HepG2 (cell line): ENCODE data around the gene PXT1. TPM values are rescaled to one million over a fixed set of nuclear protein-coding genes. Genes with fewer than 3 reads are reported as not detected.

Source experiments
- LCORL ChIP-seq, 2 experiments: fragments of 450-650 bp in 1 of 2; sonication (generic) in 1 of 2; formaldehyde crosslinking in 1 of 2; IDR thresholded peaks; 2 replicates each; pipeline versions ENCODE4 v1.5.0 to v1.6.1; 2017 to 2020; ENCODE audit warnings: antibody characterized with exemption in 1 of 2, missing genetic modification reagents in 1 of 2
- NFE2L1 ChIP-seq: sonication (generic); formaldehyde crosslinking; IDR thresholded peaks from 2 replicates; pipeline ENCODE4 v1.4.0; 2020; ENCODE audit warnings: missing genetic modification reagents, mild to moderate bottlenecking, borderline replicate concordance
- POLR2A ChIP-seq, 2 experiments: IDR thresholded peaks; 2 replicates each; pipeline ENCODE4 v1.6.1; 2011; ENCODE audit warnings: low read depth in 2 of 2, low read length in 2 of 2, mild to moderate bottlenecking in 1 of 2, moderate library complexity in 1 of 2; ENCODE audit not compliant: insufficient read depth in 1 of 2
- RFXAP ChIP-seq: sonication (generic); formaldehyde crosslinking; IDR thresholded peaks from 2 replicates; pipeline ENCODE4 v1.4.0; 2020; ENCODE audit warnings: missing genetic modification reagents, borderline replicate concordance
- U2AF2 ChIP-seq: fragments of 200-400 bp; formaldehyde crosslinking; IDR thresholded peaks from 2 replicates; pipeline ENCODE4 v1.6.1; 2017; ENCODE audit warnings: low read depth, mild to moderate bottlenecking, low read length
- ZFAT ChIP-seq: sonication (generic); formaldehyde crosslinking; conservative IDR thresholded peaks from 2 replicates; pipeline ENCODE4 v1.8.1; 2023; ENCODE audit warnings: missing genetic modification reagents, inconsistent platforms
- ZKSCAN8 ChIP-seq: IDR thresholded peaks from 2 replicates; pipeline ENCODE4 v1.6.1; 2016; ENCODE audit warnings: borderline replicate concordance, missing genetic modification reagents, missing compliant biosample characterization
- ZNF124 ChIP-seq: sonication (generic); formaldehyde crosslinking; IDR thresholded peaks from 2 replicates; pipeline ENCODE4 v1.4.0; 2020; ENCODE audit warnings: missing genetic modification reagents
- ZNF17 ChIP-seq: sonication (generic); formaldehyde crosslinking; IDR thresholded peaks from 2 replicates; pipeline ENCODE4 v1.5.0; 2020; ENCODE audit warnings: mild to moderate bottlenecking, missing genetic modification reagents
- ZNF335 ChIP-seq: sonication (generic); formaldehyde crosslinking; IDR thresholded peaks from 2 replicates; pipeline ENCODE4 v1.4.0; 2020; ENCODE audit warnings: missing genetic modification reagents
- ZNF354B ChIP-seq: sonication (generic); formaldehyde crosslinking; IDR thresholded peaks from 2 replicates; pipeline ENCODE4 v1.8.0; 2022; ENCODE audit warnings: mild to moderate bottlenecking, missing genetic modification reagents
- ZNF556 ChIP-seq: sonication (generic); formaldehyde crosslinking; IDR thresholded peaks from 2 replicates; pipeline ENCODE4 v1.4.0; 2020; ENCODE audit warnings: mild to moderate bottlenecking, missing genetic modification reagents, borderline replicate concordance
- polyA plus RNA-seq, 8 experiments: library from polyadenylated mRNA; depleted of rRNA in 3 of 8; stranded (reverse) in 7 of 8; unstranded in 1 of 8; fragments of >200 nt; fragmentation: Illumina TruSeq in 4 of 8; extraction: Trizol in 4 of 8; gene quantifications; 2 replicates each; pipeline versions ENCODE4 v1.2.1 to v1.2.3, GENCODE V29; 2011 to 2016; ENCODE audit warnings: low read depth in 4 of 8, missing spikeins in 1 of 8, mixed read lengths in 1 of 8; ENCODE audit not compliant: insufficient read depth in 1 of 8
- total RNA-seq, 5 experiments: library from RNA; depleted of rRNA; stranded (reverse); fragments of >200 nt; fragmentation: Illumina TruSeq; extraction: Trizol; gene quantifications; 2 replicates each; pipeline ENCODE4 v1.2.3, GENCODE V29; 2016; ENCODE audit warnings: low read depth in 1 of 5
- TF ChIP-seq, protein P1 (sequence below): sonication (generic); formaldehyde crosslinking; IDR thresholded peaks from 2 replicates; pipeline ENCODE4 v1.5.0; 2020; ENCODE audit warnings: missing genetic modification reagents
- TF ChIP-seq, protein P2 (sequence below): sonication (generic); formaldehyde crosslinking; IDR thresholded peaks from 2 replicates; pipeline ENCODE4 v1.4.0; 2020; ENCODE audit warnings: missing genetic modification reagents, borderline replicate concordance
- TF ChIP-seq, protein P3 (sequence below): sonication (generic); formaldehyde crosslinking; IDR thresholded peaks from 2 replicates; pipeline ENCODE4 v1.4.0; 2020; ENCODE audit warnings: missing genetic modification reagents, mild to moderate bottlenecking, borderline replicate concordance
- TF ChIP-seq, protein P4 (sequence below): sonication (generic); formaldehyde crosslinking; IDR thresholded peaks from 2 replicates; pipeline ENCODE4 v1.5.0; 2020; ENCODE audit warnings: missing genetic modification reagents, mild to moderate bottlenecking, borderline replicate concordance
- TF ChIP-seq, protein P5 (sequence below): sonication (generic); formaldehyde crosslinking; IDR thresholded peaks from 2 replicates; pipeline ENCODE4 v1.4.0; 2020; ENCODE audit warnings: missing genetic modification reagents
- TF ChIP-seq, protein P6 (sequence below): IDR thresholded peaks from 2 replicates; pipeline ENCODE4 v1.6.1; 2012; ENCODE audit warnings: inconsistent platforms

PXT1 gene
- total and polyA plus RNA-seq, 2 of the 13 experiments (the other 11 are each of a cell fraction or from before 2014, with no cell fraction given), result 0.04 TPM; not detected in 1

DNA sequence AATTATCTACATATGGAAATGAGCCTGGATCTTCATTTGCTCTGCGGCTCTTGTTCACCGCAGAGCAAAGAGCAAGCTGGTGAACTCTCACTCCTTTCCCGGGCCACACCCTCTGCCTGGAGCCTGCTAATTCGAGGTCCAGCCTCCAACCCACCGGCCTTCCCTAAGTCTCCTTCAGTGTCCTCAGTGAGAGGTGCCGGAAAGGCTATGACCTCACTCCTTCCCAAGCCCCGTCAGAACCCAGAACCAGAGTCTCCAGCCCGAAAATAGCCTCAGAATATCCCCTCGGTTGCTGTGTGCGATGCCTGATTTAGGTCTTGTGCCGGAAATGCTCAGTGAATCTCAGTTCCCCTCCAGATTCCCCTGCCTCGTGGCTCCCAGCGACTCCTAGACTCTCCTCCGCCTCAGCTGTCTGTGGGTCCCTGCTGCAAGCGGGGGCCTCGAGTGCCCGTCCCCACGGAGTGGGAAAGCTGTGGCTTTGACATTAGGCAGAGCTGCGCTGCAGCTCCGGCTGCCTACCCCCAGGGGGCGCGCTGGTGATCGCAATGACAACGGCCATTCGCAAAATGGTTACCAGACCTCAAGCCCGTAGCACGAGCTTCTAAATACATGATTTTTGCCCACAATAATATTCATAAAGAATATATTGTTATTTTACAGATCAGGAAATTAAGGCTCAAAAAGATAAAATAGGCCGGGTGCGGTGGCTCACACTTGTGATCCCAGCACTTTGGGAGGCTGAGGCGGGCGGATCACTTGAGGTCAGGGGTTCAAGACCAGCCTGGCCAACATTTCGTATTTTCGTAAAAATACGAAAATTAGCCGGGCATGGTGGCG is 101.8 kb downstream of the PXT1 start (continued):
- TF ChIP-seq, protein P1, sequence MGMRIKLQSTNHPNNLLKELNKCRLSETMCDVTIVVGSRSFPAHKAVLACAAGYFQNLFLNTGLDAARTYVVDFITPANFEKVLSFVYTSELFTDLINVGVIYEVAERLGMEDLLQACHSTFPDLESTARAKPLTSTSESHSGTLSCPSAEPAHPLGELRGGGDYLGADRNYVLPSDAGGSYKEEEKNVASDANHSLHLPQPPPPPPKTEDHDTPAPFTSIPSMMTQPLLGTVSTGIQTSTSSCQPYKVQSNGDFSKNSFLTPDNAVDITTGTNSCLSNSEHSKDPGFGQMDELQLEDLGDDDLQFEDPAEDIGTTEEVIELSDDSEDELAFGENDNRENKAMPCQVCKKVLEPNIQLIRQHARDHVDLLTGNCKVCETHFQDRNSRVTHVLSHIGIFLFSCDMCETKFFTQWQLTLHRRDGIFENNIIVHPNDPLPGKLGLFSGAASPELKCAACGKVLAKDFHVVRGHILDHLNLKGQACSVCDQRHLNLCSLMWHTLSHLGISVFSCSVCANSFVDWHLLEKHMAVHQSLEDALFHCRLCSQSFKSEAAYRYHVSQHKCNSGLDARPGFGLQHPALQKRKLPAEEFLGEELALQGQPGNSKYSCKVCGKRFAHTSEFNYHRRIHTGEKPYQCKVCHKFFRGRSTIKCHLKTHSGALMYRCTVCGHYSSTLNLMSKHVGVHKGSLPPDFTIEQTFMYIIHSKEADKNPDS (CRISPR knock-in tag), result no peak
- no peak for TF ChIP-seq ZNF17
- no peak for TF ChIP-seq LCORL (IDR thresholded peaks at IDR 0.05)
- TF ChIP-seq LCORL (CRISPR knock-in tag; IDR thresholded peaks at IDR 0.05), result peak; percentile 59
- TF ChIP-seq ZKSCAN8 (CRISPR knock-in tag), result no peak
- no peak for TF ChIP-seq POLR2A (IDR thresholded peaks at IDR 0.05; ENCODE audit: insufficient read depth in 1 of 2, low read depth in 2 of 2, low read length in 2 of 2)
- no peak for TF ChIP-seq ZNF124
- TF ChIP-seq, protein P2, sequence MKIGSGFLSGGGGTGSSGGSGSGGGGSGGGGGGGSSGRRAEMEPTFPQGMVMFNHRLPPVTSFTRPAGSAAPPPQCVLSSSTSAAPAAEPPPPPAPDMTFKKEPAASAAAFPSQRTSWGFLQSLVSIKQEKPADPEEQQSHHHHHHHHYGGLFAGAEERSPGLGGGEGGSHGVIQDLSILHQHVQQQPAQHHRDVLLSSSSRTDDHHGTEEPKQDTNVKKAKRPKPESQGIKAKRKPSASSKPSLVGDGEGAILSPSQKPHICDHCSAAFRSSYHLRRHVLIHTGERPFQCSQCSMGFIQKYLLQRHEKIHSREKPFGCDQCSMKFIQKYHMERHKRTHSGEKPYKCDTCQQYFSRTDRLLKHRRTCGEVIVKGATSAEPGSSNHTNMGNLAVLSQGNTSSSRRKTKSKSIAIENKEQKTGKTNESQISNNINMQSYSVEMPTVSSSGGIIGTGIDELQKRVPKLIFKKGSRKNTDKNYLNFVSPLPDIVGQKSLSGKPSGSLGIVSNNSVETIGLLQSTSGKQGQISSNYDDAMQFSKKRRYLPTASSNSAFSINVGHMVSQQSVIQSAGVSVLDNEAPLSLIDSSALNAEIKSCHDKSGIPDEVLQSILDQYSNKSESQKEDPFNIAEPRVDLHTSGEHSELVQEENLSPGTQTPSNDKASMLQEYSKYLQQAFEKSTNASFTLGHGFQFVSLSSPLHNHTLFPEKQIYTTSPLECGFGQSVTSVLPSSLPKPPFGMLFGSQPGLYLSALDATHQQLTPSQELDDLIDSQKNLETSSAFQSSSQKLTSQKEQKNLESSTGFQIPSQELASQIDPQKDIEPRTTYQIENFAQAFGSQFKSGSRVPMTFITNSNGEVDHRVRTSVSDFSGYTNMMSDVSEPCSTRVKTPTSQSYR (CRISPR knock-in tag), result no peak
- TF ChIP-seq ZNF556 (CRISPR knock-in tag), result no peak
- no peak for TF ChIP-seq ZFAT (CRISPR knock-in tag)
- TF ChIP-seq, protein P3, sequence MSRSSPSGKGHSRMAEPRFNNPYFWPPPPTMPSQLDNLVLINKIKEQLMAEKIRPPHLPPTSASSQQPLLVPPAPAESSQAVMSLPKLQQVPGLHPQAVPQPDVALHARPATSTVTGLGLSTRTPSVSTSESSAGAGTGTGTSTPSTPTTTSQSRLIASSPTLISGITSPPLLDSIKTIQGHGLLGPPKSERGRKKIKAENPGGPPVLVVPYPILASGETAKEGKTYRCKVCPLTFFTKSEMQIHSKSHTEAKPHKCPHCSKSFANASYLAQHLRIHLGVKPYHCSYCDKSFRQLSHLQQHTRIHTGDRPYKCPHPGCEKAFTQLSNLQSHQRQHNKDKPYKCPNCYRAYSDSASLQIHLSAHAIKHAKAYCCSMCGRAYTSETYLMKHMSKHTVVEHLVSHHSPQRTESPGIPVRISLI (CRISPR knock-in tag), result no peak
- TF ChIP-seq ZNF354B (CRISPR knock-in tag), result no peak
- peak; percentile 31; the same call in 1 of the 2 replicates for TF ChIP-seq RFXAP
- no peak; the same call in 1 of the 2 replicates for TF ChIP-seq NFE2L1
- TF ChIP-seq, protein P4, sequence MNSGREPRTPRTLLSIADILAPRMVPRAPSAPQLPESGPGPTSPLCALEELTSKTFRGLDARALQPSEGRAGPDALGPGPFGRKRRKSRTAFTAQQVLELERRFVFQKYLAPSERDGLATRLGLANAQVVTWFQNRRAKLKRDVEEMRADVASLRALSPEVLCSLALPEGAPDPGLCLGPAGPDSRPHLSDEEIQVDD (CRISPR knock-in tag), result no peak
- TF ChIP-seq, protein P5, sequence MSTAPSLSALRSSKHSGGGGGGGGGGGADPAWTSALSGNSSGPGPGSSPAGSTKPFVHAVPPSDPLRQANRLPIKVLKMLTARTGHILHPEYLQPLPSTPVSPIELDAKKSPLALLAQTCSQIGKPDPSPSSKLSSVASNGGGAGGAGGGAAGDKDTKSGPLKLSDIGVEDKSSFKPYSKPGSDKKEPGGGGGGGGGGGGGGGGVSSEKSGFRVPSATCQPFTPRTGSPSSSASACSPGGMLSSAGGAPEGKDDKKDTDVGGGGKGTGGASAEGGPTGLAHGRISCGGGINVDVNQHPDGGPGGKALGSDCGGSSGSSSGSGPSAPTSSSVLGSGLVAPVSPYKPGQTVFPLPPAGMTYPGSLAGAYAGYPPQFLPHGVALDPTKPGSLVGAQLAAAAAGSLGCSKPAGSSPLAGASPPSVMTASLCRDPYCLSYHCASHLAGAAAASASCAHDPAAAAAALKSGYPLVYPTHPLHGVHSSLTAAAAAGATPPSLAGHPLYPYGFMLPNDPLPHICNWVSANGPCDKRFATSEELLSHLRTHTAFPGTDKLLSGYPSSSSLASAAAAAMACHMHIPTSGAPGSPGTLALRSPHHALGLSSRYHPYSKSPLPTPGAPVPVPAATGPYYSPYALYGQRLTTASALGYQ (CRISPR knock-in tag), result no peak
- TF ChIP-seq U2AF2, result no peak
- TF ChIP-seq, protein P6, sequence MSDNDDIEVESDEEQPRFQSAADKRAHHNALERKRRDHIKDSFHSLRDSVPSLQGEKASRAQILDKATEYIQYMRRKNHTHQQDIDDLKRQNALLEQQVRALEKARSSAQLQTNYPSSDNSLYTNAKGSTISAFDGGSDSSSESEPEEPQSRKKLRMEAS, result peak; percentile 85
- TF ChIP-seq ZNF335 (CRISPR knock-in tag), result no peak
